Stimulated activated CD4-positive, alpha-beta T cell treated with anti-CD3 and anti-CD28 coated beads, Interleukin-2, amount 100 ng/mL, for 24 hours (primary cell): ENCODE data around the gene CDCP1.
"Not testable (repeated sequence)": the region's sequence is repeated elsewhere in the genome, so short reads cannot be mapped to it uniquely, and the experiment has no call there.

Source experiments
- DNase-seq, 2 donors: peaks; one replicate each; pipeline ENCODE4 v3.0.0-alpha.2; 2020

Gene CDCP1

DNA sequence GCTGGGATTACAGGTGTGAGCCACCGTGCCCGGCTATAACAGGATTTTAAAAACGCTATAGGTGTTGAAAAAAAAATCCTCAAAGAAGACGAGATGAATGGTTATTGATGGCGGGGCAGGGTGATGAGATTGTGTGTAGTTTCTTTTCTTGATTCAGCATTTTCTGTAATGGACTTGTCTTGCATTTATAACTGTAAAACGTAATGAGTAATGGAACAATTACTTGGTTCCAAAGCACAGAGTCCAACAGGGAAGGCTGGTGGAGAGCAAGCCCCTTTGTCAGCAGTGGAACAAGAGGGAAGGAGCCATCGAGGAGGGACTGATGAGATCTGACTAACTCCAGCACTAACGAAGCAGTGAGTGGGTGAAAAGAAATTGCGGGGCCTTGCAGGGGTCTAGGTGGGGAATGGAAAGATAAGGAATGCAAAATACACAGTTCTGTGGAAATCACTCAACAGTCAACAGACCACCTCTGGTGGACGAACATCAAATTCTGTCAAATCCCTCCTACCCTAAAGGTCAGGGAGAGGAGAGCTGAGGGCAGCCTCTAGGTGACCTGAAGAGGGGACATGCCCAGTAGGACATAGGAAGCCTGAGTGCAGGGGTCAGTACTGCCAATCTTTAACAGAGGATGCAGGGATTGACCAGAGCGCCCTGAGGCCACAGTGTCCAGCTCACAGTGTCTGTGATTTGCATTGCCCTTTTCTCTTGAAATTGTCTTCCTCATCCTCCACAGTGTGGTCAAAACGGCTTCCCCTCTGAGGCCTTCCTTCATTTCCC lies 23.1 kb upstream of the CDCP1 start:
- no peak for DNase-seq

DNA sequence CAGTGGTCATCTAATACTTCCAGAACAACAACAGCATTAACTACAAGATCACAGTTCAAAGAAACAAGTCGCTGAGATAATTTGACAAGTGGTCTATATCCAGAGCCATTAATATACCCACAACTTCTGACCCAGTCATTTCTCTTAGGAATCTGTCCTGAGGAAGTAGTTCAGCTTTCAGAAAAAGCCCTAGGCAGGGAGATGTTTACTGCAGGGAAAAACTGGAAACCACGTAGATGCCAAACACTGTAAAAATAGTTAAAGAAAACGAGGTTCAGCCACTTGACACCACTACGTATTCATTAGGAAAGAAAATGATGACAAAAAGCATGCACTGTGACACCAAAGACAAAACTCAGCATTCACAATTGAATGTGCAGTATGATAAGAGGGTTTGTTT lies 22.3 kb upstream of the CDCP1 start:
- no peak for DNase-seq

DNA sequence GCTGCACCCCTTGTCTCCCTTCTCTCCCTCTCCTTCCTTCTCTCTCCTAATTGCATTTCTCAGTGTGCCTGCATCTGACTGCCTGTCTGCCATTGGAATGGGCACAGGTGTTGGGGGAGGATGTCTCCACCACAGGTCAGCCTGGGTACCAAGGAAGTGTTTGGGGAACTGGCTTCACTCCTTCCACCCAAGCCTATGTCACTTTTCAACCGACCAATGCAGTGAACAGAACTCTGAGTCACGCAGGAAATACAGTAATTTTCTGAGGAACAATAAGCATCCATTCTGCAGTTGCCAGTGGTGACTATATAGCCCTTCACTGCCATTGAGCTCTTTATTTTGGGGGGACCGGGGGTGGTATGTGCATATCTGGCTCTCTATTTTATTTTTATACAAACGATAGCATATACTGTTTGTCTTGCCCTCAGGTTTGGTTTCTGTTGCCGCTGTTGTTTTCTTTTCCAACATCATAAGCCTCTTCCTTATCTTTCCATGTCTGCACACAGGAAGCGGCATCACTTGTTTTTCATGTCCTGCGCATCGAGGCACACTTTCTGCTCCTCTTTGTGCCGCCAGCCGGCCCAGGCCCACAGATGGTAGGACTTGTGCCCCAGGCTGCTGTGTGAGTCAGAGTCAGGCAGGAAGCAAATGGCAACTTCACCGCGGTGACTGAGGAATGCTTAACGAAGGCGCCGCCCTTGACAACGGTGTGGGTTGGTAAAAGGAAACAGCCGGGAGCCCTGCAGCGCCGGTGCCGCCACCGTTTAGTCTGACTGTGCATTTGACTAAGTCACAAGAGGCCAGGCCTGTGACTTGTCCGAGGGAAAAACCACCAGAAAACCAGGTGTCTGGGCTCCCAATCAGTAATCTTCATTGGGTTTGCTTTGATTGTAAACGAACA lies 21.1 kb upstream of the CDCP1 start:
- peak; percentile 83 to 88 for DNase-seq

DNA sequence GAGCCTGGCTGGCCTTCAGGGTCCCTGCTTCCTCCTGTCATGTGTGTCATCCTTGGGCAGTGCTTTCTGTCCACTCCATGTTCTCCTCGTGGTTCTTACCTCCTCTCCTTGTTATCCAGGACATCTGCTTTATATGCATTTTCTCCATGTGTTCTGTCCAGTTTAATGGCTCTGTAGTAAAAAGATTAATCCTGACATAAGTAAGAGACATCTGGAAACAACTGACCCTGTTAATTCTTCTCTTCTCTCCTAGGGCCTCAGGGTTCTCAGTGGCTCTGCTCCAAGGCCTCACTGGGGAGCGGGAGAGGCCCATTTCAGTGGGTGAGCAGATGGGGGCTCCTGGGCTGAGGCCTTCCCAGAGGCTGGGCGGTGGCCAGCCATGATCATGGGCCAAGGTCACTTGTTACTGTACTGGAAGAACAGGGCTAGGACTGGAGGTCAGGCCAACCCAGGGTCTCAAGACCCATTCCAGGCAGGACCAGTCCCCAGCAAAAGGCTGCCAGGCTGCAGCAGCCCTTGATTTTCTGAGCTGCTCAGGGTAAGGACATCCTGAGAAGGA lies 20.2 kb upstream of the CDCP1 start:
- DNase-seq: no peak

DNA sequence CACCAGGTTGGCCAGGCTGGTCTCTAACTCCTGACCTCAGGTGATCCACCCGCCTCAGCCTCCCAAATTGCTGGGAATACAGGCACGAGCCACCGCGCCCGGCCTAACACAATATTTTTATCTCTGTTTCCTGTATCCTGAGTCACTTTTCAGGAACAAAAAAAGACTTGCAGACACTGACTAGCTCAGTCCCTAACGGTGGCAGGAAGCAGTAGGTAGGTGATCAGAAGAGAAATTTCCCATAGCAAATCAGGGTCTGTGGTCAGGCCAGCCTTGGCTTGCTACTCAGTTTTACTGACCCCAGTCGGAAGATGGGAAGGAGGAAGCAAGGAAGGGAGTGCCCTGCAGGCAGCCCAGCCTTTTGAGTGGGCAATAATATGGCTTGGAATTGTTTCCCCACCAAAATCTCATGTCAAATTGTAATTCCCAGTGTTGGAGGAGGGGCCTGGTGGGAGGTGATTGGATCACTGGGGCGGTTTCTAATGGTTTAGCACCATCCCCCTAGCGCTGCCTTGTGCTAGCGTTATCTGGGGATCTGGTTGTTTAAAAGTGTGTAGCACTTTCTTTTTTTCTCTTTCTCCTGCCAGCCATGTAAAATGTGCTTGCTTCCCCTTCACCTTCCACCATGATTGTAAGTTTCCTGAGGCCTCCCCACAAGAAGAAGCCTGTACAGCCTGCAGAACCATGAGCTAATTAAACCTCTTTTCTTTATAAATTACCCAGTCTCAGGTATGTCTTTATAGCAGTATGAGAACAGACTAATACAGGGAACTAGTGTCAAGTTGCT lies 19.5 kb upstream of the CDCP1 start:
- no peak for DNase-seq

DNA sequence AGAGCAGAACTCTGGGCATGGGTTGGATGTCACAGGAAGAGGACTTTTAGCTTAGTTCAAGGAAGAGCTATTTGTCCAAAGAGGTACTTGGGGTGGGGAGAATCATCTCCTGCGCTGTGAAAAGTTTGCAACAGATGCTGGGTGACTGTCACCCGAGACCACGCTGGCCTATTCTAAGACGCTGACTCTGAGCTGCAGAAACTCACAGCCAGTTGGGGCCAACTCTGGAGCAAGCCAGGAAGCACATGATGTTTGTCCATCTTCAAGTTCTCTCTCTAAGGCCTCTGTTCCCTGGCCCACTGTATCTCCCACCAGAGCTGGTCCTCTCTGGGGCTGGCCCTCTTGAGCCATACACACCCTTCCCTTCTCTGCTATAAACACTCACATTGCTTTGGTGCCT lies 17.9 kb upstream of the CDCP1 start:
- DNase-seq: no peak

DNA sequence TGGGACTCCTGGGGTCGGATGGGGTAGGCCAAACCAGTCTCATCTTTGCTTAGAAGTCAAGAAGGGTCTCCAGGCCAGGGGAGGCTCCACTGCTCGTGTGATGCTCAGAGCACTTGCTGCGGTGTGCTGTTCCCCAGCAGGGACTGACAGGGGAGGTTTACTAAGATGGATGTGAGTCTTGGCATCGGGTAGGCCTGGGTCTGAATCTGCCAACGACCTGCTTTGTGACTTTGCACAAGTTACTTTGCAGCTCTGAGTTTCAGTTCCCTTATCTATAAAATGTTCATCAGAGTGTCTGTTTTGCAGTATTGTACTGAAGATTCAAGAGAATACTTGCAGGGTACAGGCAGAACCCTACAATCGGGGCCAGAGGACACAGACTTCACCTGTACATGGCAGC lies 17.3 kb upstream of the CDCP1 start:
- no peak for DNase-seq

DNA sequence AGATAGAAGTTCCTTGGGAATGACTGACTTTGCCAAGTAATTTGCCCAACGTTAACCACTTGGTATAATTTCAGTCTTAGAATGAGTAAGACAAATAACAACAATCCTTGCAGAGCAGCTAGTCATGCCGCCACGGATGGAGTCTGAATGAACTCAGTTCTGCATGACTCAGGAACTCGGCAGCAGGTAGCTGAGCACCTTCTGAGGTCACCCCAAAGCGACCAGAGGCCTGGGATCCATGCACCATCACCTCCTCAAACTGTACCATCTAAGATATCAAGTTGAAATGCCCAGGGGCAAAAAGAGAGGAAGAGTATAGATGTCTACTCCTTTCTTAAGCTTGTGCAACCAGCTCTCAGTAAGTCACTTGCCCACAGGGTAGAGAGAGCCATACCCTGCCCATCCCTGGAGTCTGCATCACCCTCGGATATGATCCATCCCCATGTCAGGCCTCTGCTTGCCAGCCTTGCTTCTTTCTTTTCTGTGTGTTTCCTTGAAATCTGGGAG lies 8.5 kb upstream of the CDCP1 start:
- DNase-seq: no peak

DNA sequence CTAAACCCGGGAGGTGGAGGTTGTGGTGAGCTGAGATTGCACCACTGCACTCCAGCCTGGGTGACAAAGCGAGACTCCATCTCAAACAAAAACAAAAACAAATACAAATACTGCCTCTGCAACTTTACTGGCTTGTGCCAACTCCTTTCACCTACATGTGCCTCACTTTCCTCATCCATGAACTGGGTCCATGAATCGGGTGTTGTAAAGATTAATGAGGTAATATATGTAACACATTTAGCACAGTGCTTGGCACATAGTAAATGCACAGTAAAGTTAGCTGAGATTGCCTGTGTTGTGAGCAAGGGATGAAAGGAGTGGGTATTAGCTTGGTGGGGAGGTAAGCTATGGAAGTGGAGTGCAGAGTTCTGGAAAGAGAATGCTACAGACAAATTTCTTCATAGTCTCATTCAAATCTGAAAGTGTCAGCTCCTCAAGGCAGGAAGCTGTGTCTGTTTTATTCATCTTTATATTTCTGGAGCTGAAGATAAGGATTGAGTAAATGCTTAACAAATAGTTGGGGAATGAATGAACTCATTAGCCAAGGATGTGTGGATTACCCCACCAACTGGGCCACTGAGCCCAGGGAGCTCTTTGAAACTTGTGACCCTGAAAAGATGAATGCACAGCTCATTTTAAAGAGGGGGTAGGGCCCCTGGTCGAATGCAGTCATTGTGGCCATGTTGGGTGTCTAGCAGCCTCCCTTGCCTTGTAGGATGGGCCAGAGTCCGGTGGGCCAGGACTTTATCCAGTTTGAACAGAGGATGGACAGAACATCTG lies 7.7 kb upstream of the CDCP1 start:
- no peak for DNase-seq

DNA sequence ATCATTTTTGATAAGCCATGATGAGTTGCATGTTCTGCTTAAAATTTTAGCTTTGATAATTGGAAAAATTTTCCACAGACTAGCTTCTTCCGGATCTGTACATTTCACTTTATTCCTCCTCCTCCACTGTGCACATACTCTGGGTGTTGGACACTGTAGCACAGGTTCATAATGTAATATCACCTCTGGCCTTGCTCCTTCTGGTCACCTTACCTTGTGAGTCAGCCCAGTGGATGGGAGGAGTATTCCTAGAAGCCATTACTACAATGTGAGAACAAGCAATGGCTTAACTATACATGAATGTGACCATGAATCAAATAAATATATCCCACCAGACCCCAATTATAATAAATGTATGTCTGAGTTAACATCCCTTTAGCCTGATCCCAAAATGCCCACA lies 6.1 kb upstream of the CDCP1 start:
- DNase-seq: no peak

DNA sequence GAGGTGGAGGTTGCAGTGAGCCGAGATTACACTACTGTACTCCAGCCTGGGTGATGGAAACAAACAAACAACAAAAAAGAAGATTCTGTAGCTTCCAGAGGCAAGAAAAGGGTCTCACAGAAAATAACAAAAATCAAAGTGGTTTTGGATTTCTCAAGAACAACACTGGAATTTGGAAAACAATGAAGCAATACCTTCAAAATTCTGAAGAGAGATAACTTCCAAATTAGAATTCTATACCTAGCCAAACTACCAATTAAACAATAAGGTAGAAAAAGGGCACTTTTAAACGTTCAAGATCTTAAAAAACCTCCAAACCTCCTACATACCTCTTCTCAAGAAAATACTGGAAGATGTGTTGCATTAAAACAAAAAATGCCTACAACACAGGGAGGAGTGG lies 4.9 kb upstream of the CDCP1 start:
- DNase-seq: no peak

DNA sequence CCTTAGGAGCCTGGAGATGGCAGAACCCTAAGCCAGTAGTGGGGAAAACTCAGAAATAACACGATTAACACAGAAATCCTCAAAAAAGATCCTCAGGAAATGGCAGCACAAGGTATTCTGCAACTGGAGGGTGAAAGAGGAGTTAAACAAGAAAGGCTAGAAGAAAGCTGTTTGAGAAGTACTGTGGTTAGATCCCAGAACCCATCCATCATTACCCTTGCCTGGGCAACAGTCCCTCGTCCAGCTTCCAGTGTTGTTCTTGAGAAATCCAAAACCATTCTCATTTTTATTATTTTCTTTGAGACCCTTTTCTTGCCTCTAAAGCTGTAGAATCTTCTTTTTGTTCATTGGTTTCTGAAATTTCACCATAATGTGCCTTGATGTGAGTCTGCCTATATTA lies 2.7 kb upstream of the CDCP1 start:
- DNase-seq: no peak

DNA sequence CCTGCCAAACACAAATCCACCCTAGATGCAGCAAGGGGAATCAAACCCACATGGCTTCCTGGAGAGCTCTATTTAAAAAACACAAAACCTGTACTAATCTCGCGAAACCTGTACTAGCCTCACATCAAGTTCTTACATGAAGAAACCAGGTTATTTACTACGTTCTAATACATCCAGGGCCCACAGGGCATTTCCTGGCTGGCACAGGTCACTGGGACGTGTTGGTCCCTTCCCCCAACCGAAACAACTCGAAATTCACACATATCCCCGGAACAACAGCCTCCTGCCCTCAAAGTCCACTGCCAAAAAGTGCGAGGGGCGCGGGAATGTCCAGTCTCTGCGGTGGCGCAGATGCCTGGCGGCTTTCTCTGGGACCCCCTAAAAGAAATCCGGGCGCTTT lies 955 bp downstream of the CDCP1 start:
- no peak for DNase-seq

DNA sequence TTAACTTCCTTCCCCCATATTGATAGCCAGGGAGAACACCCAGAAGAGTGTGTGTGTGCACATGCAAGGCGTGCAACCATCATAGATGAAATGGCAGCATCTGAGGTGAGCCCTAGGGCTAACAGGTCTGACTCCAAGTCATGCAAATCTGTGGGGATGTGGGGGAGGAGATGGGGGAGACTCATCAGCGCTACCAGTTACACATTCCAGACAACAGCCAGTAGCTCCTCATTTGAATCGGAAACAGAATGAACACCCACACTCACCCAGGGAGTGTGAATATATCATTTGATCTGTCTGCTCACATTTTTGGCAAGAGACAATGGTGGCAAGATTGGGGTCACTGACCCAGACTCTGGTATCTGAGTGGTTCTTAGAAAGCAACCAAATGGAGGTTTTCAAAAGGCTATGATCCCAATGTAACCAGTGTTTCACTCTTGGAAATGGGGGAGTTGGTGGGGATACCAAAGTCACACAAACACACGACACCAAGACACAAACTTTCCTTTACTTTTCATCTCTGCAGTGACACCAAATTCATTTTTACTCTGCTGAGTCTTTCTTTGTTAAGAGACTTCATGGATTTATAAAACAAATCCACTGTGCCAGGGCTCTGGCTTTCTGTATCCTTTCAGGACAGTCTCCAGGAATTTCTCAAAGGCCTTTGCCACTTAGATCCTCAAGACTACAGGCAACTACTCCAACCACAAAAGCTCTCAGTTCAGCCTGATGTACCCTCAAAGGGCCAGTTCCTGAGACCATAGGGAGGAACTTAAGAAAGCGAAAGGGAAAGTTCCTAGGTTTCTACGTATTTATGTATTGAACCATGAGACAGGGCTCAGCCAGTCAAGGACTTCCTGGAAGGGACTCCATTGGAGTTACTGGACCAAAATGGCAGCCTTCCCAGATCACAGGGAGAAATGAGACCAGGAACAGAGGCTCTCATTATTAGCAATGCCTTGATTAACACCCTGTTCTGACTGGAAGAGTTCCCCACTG lies 2.2 kb downstream of the CDCP1 start:
- DNase-seq: no peak

DNA sequence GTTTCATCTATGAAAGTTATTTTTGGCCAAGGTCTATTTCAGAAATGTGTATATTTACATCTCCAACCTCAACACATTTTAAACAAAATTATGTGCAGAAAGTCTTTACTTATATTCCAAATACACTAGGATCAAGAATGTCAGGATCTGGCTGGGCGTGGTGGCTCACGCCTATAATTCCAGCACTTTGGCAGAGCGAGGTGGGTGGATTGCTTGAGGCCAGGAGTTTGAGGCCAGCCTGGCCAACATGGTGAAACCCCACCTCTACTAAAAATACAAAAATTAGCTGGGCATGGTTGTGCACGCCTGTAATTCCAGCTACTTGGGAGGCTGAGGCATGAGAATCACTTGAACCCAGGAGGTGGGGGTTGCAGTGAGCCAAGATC lies 5.4 kb downstream of the CDCP1 start:
- DNase-seq: not testable (repeated sequence)

DNA sequence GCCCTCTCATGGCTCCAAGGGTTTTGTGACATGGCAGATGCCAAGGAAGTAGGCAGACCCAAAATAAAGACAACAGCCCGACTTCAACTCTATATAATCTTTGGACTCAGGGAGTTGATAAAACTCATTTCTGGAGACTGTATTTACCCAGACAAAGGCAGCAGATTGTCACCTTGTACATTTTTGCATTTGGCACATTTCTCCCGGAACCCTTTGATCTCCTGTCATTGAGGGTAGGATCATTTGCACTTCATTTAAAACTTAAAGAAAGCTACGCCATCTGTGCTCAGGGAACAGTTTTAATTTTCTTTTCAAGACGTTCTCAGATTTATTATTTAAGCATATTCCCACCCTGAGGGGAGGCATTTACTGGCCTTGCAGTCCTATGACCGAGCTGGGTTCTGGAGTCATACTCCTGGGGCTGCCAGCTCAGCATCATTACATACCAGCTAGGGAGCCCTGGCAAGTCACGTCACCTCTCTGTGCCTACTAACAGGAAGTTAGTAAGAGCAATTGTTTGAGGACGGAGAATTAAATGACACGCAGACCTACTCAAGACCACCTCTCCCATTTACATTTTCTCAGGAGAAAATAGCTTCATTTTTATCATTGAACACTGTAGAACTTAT lies 5.9 kb downstream of the CDCP1 start:
- no peak for DNase-seq

DNA sequence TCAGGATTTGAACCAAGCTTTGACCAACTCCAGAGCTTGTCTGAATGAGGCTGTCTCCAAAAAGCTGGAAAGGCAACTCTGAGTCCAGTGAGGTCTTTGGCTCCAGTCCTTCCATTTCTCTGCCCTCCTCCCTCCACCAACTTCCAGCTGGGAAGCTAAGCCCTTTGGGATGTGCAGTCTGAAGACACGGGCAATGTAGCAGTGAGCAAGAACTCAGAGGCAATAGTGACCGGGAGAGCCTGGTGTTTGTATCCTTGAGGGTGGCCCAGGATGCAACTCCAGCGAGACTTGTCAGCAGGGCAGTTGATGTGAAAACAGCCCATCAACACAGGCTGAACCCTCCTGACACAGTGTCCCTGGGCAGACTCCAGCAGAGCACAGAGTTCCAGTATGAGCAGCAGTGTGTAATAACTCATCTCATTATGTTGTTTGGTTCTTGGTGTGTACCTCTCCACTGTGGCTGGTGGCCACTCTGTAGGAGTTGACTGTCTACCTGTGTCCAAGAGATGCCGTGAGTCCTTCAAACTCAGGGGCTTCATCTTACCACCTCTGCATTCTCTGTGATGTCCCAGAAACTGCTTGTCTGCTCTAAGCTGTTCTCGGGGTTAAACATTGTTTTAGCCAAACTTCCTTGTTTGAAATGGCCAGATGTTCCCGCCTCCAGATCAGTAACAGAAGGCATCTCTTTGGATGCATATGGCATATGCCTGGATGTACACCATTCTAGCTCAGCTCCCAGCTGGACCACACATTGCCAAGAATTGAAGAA lies 6.6 kb downstream of the CDCP1 start:
- DNase-seq: no peak

DNA sequence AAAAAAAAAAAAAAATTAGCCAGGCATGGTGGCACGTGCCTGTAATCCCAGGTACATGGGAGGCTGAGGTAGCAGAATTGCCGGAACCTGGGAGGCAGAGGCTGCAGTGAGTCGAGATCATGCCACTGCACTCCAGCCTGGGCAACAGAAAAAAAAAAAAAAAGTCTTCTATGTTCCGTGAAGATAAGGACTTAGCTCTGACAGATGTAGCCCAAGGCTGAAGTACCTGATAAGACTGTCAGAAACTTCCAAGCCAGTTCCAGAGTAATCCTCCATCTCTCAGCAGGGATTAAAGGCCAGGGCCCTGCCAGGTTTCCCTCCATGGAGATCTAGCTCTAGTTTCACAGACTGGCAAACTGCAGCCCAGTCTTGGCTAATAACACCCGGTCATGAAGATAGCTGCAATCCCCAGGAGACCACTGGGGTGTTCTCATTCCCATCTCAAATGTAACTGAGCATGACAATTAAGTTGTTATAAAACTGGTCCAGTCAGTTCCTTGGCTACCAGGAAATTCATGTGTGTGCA lies 8.5 kb downstream of the CDCP1 start:
- no peak for DNase-seq

DNA sequence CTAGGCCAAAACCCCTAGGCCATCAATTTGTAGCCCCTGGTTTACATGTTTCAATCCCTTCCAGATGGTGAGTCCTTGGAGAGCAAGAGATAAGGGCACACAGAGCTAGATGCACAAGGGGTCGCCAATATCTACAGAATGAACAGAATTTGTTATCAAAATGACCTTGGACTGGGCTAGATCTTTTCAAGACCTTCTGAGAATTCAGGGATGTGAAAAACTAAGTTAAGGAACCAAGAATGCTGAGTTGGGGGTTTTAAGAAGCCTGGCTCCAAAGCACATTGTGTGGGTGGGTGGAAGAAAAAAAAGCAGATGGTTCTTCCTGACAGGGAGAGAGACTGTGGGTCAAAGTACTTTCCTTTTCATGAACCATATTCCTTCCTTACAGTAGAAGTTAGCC lies 10.2 kb downstream of the CDCP1 start:
- DNase-seq: no peak
